Epithelial cell of proximal tubule (primary cell): Measurements from ENCODE around the gene TAF6. TPM values are rescaled to one million over a fixed set of nuclear protein-coding genes. Genes with fewer than 3 reads are reported as not detected.

Experiments used
- DNase-seq: peaks from one replicate; pipeline ENCODE4 v3.0.0-alpha.2; 2011; ENCODE audit warnings: low read depth
- H3K4me3 ChIP-seq: 2 replicates; pipeline ENCODE4 v1.5.1; 2011; ENCODE audit warnings: low read depth, mild to moderate bottlenecking, low read length
- total RNA-seq: library from RNA; depleted of rRNA; stranded (reverse); fragments of >200 nt; gene quantifications from 2 replicates; pipeline ENCODE4 v1.2.3, GENCODE V29; 2015
- TF ChIP-seq, protein P1 (sequence below): conservative IDR thresholded peaks from 2 replicates; pipeline ENCODE4 v1.5.1; 2012; ENCODE audit warnings: low read depth, mild to moderate bottlenecking, low read length

Gene TAF6
- total RNA-seq, 1 donor from 2014 or later: 62.8 TPM

GRCh38 chr7:100099452-100099851, 19.7 kb downstream of the TAF6 start:
- TF ChIP-seq, protein P1, sequence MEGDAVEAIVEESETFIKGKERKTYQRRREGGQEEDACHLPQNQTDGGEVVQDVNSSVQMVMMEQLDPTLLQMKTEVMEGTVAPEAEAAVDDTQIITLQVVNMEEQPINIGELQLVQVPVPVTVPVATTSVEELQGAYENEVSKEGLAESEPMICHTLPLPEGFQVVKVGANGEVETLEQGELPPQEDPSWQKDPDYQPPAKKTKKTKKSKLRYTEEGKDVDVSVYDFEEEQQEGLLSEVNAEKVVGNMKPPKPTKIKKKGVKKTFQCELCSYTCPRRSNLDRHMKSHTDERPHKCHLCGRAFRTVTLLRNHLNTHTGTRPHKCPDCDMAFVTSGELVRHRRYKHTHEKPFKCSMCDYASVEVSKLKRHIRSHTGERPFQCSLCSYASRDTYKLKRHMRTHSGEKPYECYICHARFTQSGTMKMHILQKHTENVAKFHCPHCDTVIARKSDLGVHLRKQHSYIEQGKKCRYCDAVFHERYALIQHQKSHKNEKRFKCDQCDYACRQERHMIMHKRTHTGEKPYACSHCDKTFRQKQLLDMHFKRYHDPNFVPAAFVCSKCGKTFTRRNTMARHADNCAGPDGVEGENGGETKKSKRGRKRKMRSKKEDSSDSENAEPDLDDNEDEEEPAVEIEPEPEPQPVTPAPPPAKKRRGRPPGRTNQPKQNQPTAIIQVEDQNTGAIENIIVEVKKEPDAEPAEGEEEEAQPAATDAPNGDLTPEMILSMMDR: no peak

GRCh38 chr7:100098913-100099312, 20.2 kb downstream of the TAF6 start:
- DNase-seq: no peak
- TF ChIP-seq, protein P1: no peak
- peak overlapping the region; percentile 74 for H3K4me3 ChIP-seq

More at GRCh38 chr7:100099452-100099851, 19.7 kb downstream of the TAF6 start:
- H3K4me3 ChIP-seq: peak overlapping the region; percentile 74
- DNase-seq: no peak

- TF ChIP-seq, protein P1: no peak
- no peak overlapping the region for H3K4me3 ChIP-seq
- no peak for DNase-seq
These were observed 23.5 kb downstream of the TAF6 start for GRCh38 chr7:100095704-100096103.

- H3K4me3 ChIP-seq: no peak overlapping the region
- DNase-seq: no peak
- TF ChIP-seq, protein P1: no peak
These were observed 23.9 kb downstream of the TAF6 start for GRCh38 chr7:100095289-100095688.

- TF ChIP-seq, protein P1: no peak
- DNase-seq: no peak
- no peak overlapping the region for H3K4me3 ChIP-seq
These were observed 25.2 kb downstream of the TAF6 start for GRCh38 chr7:100093925-100094486.

DNA sequence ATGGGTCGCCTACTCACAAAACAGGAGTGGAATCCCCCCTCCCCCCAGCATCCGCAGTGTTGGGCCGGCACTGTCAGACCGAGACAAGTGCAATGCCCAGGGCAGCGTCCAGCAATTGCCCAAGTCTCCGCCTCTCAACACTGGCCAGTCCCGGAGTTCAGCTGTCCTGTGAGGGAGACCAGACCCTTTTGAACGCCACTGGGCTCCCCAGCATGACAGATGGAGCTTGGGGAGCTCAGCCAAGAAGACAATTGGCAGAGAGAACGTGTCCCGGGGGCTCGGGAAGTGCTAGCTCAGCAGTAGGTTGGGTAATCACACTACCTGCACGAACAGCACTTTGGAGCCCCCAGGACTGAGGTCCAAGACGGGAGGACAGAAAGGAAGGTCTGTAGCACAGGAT, 25.7 kb downstream of the TAF6 start:
- TF ChIP-seq, protein P1: no peak
- no peak for DNase-seq
- no peak overlapping the region for H3K4me3 ChIP-seq

- no peak for DNase-seq
- H3K4me3 ChIP-seq: no peak overlapping the region
- TF ChIP-seq, protein P1: no peak
These were observed 26.1 kb downstream of the TAF6 start for GRCh38 chr7:100093054-100093453.
